ENCODE measurements around the gene FEM1B.

FEM1B gene

DNA sequence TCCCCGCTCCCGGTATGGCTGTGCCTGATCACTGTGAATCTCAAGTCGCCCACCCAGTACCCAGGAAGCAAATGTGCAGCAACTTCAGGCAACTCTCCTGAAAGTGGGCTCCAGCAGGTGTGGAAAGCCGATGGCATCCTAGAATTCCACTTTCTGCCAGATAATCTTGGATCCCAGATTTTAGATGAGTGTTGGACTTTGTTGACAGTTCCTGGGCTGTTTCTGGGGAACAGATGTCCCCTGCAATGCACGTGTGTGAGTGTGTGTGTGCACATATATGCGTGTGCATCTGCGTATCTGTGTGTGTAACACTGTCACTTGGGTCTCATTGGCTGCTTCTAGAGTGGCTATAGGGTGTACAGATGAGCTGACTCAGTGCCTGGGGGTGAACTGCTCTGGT, 59.0 kb downstream of the FEM1B start:
- H3K27ac ChIP-seq (ENCODE audit: low read length), result no peak overlapping the region
- H3K4me3 ChIP-seq (ENCODE audit: low read depth in 1 of 2, low read length in 2 of 2), result no peak overlapping the region
- no peaks in the 10 kb centered on the region for H3K36me3 ChIP-seq (ENCODE audit: control insufficient read depth in 1 of 2, insufficient read depth in 2 of 2, low read length in 2 of 2)
- no peaks in the 10 kb centered on the region for H3K9me3 ChIP-seq (ENCODE audit: control insufficient read depth in 1 of 2, low read length in 2 of 2)
- H3K27me3 ChIP-seq (ENCODE audit: low read depth, low read length), result no peaks in the 10 kb centered on the region
- peaks cover 0 to 10% of the 10 kb centered on the region in 2 donors for H3K4me1 ChIP-seq (ENCODE audit: control insufficient read depth in 1 of 2, insufficient read depth in 2 of 2, low read length in 2 of 2)

DNA sequence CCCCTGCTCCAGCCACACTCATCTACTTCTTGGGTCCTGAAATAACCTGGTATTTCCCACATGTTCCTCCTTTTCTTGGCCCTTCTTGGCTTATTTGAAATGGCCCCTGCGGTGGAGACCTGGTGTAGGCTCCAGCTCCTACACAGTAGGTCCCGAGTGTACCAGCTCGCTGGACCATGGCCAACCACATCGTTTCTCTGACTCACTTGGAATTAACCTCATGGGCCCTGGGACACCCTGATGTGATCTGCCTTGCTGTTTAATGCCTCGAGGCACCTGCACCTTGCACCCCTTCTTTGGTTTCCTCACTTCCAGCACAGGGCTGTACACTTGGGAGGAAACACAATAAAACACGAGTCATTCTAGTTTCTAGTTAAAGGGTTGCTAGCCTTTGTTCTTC, 60.3 kb downstream of the FEM1B start:
- H3K36me3 ChIP-seq (ENCODE audit: control insufficient read depth in 1 of 2, insufficient read depth in 2 of 2, low read length in 2 of 2), result no peaks in the 10 kb centered on the region
- H3K27me3 ChIP-seq (ENCODE audit: low read depth, low read length), result no peaks in the 10 kb centered on the region
- H3K4me1 ChIP-seq (ENCODE audit: control insufficient read depth in 1 of 2, insufficient read depth in 2 of 2, low read length in 2 of 2), result peaks cover 0 to 17% of the 10 kb centered on the region in 2 donors
- no peaks in the 10 kb centered on the region for H3K9me3 ChIP-seq (ENCODE audit: control insufficient read depth in 1 of 2, low read length in 2 of 2)
- no peak overlapping the region for H3K4me3 ChIP-seq (ENCODE audit: low read depth in 1 of 2, low read length in 2 of 2)
- H3K27ac ChIP-seq (ENCODE audit: low read length), result no peak overlapping the region

DNA sequence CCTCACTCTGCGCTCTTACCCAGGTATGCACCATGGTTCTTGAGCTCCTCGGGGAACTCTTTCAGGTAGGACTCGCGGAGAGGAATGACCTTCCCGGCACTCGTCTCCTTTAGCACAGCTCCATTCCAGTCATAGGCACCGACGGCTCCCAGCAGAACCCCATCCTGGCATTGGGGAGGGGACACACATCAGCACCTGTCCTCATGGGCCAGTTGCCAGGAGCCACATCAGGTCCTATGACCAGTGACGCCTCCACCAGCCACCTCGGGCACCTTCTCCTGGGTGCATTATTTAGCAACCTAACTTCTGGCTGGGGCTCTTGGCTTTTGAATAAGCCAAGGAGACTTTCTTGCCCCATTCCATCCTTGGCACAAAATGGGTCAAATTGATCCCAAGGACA, 61.9 kb downstream of the FEM1B start:
- Histone ChIP-seq H3K27ac (ENCODE audit: low read length) (no peak overlapping the region), H3K4me3 (ENCODE audit: low read depth in 1 of 2, low read length in 2 of 2) (no peak overlapping the region), H3K27me3 (ENCODE audit: low read depth, low read length) (no peaks in the 10 kb centered on the region), H3K4me1 (ENCODE audit: control insufficient read depth in 1 of 2, insufficient read depth in 2 of 2, low read length in 2 of 2) (peaks cover 0 to 17% of the 10 kb centered on the region in 2 donors), H3K9me3 (ENCODE audit: control insufficient read depth in 1 of 2, low read length in 2 of 2) (no peaks in the 10 kb centered on the region), H3K36me3 (ENCODE audit: control insufficient read depth in 1 of 2, insufficient read depth in 2 of 2, low read length in 2 of 2) (no peaks in the 10 kb centered on the region)

DNA sequence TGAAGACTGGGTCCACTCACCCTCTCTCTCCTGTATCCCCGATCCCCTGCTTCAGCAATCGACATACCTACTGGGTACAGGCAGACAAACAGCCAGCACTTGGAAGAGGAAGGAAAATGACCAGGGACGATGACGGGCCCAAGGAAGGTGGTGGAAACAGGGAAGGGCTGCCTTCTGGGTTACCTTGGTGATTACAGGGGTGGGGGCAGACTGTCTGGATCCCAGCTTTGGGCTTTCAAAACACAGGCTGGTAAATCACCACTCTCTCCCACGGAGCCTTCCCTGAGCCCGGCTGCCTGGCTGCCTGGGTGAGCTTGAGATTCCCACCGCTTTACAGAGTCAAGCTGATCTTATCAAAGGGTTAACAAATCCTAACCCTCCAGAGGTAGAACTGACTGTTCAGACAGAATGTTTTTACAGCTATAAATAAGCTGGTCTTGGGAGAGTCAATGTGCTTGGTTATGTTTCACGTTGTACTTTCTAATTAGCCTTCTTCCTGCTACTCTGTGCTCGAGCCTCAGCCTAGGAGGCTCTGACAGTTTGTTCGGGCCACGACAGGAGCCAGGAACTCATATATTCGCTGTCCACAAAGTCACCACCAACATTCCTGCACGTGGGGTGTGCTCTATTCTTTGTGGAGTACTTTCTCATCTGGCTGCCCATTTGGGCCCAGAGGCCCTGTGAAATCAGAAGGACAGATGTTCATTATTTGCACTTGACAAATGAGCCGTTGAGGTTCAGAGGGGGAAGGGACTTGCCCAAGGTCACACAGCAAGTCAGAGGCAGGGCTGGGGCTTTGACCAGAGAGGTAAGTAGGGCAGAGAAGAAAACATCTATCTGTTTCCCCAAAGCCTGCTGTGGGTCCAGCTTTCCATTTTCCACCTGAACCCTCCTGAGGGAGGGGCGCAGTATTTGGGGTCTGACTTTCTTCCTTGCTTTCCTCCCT, 63.5 kb downstream of the FEM1B start:
- H3K9me3 ChIP-seq (ENCODE audit: control insufficient read depth in 1 of 2, low read length in 2 of 2), result no peaks in the 10 kb centered on the region
- no peaks in the 10 kb centered on the region for H3K27me3 ChIP-seq (ENCODE audit: low read depth, low read length)
- H3K4me3 ChIP-seq (ENCODE audit: low read depth in 1 of 2, low read length in 2 of 2), result no peak overlapping the region
- no peak overlapping the region for H3K27ac ChIP-seq (ENCODE audit: low read length)
- H3K4me1 ChIP-seq (ENCODE audit: control insufficient read depth in 1 of 2, insufficient read depth in 2 of 2, low read length in 2 of 2), result peaks cover 0 to 17% of the 10 kb centered on the region in 2 donors
- no peaks in the 10 kb centered on the region for H3K36me3 ChIP-seq (ENCODE audit: control insufficient read depth in 1 of 2, insufficient read depth in 2 of 2, low read length in 2 of 2)

DNA sequence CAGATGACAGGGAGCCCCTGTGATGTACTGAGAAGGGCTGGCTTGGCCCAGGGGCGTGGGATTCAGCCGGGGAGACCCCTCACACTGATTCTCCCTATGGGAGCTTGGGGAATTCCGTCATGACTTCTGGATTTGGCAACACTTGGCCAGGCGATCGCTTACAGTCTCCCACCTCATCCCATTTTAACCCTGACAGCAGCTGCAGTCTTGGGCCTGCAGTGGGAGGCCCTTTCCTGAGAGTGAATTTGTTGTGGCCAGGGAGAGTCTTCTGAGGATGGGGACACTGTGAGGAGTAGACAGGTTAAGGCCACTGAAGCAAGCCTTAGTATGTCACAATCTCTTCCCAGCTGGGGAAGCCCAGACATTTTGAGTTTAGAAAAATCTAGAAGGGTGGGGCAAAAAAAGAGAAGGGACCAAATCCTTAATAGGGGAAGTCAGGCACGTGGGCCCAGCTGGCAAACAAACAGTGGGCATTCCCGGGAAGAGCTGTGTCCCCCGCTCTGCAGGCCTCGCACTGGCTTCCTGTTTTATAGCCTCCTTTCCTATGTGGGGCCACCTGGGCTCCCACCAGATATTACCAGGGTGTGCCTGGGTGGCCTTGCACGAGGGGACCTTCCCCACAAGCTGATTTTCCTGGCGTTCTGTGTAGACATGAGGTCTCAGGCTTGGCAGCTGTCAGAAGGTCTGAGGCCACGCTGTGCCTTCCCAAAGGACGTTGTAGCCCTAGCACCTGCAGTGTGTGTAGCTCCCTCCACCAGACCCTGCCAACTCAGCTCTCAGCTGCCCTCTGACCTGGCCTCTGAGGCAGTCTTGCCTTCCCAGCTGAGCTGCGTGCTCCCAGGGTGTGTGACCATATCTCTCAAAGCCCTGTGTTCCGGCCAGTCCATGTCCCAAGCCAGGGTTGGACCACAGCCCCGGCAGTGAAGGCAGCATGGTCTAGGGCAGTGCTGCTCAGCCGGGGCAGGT, 64.5 kb downstream of the FEM1B start:
- no peaks in the 10 kb centered on the region for H3K27me3 ChIP-seq (ENCODE audit: low read depth, low read length)
- H3K36me3 ChIP-seq (ENCODE audit: control insufficient read depth in 1 of 2, insufficient read depth in 2 of 2, low read length in 2 of 2), result no peaks in the 10 kb centered on the region
- peaks cover 0 to 17% of the 10 kb centered on the region in 2 donors for H3K4me1 ChIP-seq (ENCODE audit: control insufficient read depth in 1 of 2, insufficient read depth in 2 of 2, low read length in 2 of 2)
- H3K27ac ChIP-seq (ENCODE audit: low read length), result no peak overlapping the region
- no peak overlapping the region for H3K4me3 ChIP-seq (ENCODE audit: low read depth in 1 of 2, low read length in 2 of 2)
- H3K9me3 ChIP-seq (ENCODE audit: control insufficient read depth in 1 of 2, low read length in 2 of 2), result no peaks in the 10 kb centered on the region

DNA sequence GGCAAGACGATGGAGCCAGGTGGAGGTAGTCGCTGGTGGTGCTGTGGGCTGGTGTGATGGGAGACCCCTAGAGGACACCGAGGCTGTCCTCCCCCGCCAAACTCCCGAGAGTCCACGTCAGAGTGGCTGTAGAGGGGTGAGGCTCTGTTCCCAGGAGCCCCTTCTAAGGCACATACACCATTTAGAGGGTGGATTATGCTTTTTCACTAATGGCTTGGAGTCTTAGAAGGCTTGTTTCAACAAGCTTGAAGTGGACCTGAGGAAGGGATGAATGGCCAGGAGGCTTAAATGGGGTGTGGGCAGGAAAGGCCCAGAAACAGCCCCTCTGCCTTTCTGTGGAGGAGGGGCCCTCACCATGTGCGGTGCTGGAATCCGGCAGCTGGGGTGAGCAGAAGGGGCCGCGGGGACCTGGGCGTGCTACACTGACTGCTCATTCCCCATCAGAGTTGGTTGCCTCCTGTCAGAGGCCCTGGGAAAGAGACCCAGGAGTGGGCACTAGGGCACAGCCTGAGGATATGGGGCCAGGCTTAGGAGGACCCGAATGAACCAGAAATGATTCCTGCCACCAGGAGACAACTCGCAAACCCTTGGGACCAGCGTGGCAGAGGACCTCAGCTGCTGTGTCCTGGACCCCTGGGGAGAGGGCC, 66.2 kb downstream of the FEM1B start:
- Histone ChIP-seq H3K9me3 (ENCODE audit: control insufficient read depth in 1 of 2, low read length in 2 of 2) (no peaks in the 10 kb centered on the region), H3K27me3 (ENCODE audit: low read depth, low read length) (no peaks in the 10 kb centered on the region), H3K4me3 (ENCODE audit: low read depth in 1 of 2, low read length in 2 of 2) (no peak overlapping the region), H3K36me3 (ENCODE audit: control insufficient read depth in 1 of 2, insufficient read depth in 2 of 2, low read length in 2 of 2) (no peaks in the 10 kb centered on the region), H3K27ac (ENCODE audit: low read length) (no peak overlapping the region), H3K4me1 (ENCODE audit: control insufficient read depth in 1 of 2, insufficient read depth in 2 of 2, low read length in 2 of 2) (peaks cover 0 to 17% of the 10 kb centered on the region in 2 donors)

DNA sequence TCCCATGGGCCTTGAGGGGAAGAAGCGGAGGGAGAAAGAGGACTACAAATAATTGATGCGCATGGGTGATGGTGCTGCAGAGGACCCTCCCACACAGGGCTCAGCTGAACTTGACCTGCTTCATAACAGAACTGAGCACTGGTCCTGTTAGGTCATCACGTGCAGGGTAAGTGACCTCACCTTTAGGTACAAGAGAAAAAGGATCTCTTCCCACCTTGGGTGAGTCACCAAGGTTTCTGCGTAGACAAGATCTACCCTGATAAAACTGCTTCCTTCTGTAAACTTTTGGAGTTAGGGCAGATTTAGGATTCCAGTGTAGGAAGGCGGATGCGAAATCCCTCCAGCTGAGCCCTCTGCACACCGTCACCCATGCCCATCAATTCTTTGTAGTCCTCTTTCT, 67.1 kb downstream of the FEM1B start:
- no peaks in the 10 kb centered on the region for H3K9me3 ChIP-seq (ENCODE audit: control insufficient read depth in 1 of 2, low read length in 2 of 2)
- peaks cover 0 to 17% of the 10 kb centered on the region in 2 donors for H3K4me1 ChIP-seq (ENCODE audit: control insufficient read depth in 1 of 2, insufficient read depth in 2 of 2, low read length in 2 of 2)
- no peak overlapping the region for H3K4me3 ChIP-seq (ENCODE audit: low read depth in 1 of 2, low read length in 2 of 2)
- H3K27me3 ChIP-seq (ENCODE audit: low read depth, low read length), result no peaks in the 10 kb centered on the region
- no peak overlapping the region for H3K27ac ChIP-seq (ENCODE audit: low read length)
- no peaks in the 10 kb centered on the region for H3K36me3 ChIP-seq (ENCODE audit: control insufficient read depth in 1 of 2, insufficient read depth in 2 of 2, low read length in 2 of 2)
